Gastrocnemius medialis (tissue), 4 donors: Measurements from ENCODE around the gene ENTPD1.

Source experiments
- POLR2A ChIP-seq, 2 donors: fragments of 450-650 bp; IDR thresholded peaks; one replicate each; pipeline ENCODE4 v1.6.1; 2017; ENCODE audit warnings: antibody characterized with exemption in 2 of 2, mild to moderate bottlenecking in 2 of 2, moderate library complexity in 2 of 2
- TF ChIP-seq, protein P1 (sequence below), 5 experiments: fragments of 450-650 bp in 3 of 5; fragments of 200-600 bp in 2 of 5; sonication (generic) in 2 of 5; IDR thresholded peaks in 4 of 5; conservative IDR thresholded peaks in 1 of 5; 1 replicate in 4 of 5; 2 replicates in 1 of 5; pipeline ENCODE4 v1.5.1; 2016 to 2019; ENCODE audit warnings: antibody characterized with exemption in 5 of 5, mild to moderate bottlenecking in 3 of 5, moderate library complexity in 3 of 5

GRCh38 chr10:95906677-95907455 is 150.9 kb downstream of the ENTPD1 start:
- no peak for TF ChIP-seq POLR2A (IDR thresholded peaks at IDR 0.05)
- TF ChIP-seq, protein P1, sequence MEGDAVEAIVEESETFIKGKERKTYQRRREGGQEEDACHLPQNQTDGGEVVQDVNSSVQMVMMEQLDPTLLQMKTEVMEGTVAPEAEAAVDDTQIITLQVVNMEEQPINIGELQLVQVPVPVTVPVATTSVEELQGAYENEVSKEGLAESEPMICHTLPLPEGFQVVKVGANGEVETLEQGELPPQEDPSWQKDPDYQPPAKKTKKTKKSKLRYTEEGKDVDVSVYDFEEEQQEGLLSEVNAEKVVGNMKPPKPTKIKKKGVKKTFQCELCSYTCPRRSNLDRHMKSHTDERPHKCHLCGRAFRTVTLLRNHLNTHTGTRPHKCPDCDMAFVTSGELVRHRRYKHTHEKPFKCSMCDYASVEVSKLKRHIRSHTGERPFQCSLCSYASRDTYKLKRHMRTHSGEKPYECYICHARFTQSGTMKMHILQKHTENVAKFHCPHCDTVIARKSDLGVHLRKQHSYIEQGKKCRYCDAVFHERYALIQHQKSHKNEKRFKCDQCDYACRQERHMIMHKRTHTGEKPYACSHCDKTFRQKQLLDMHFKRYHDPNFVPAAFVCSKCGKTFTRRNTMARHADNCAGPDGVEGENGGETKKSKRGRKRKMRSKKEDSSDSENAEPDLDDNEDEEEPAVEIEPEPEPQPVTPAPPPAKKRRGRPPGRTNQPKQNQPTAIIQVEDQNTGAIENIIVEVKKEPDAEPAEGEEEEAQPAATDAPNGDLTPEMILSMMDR (IDR thresholded peaks at IDR 0.05 in 4 of 5, conservative IDR thresholded peaks at IDR 0.05 in 1 of 5), result peak in 1 of 5 experiments; percentile 4
